Fibroblast of lung (primary cell): ENCODE results near the gene FOS. TPM values are rescaled to one million over a fixed set of nuclear protein-coding genes. Genes with fewer than 3 reads are reported as not detected.
"Not testable (repeated sequence)": the region's sequence is repeated elsewhere in the genome, so short reads cannot be mapped to it uniquely, and the experiment has no call there.

Experiments used
- DNase-seq, 2 donors: peaks; one replicate each; pipeline versions ENCODE4 v3.0.0 to v3.0.0-alpha.2; 2010; ENCODE audit warnings: low read depth in 2 of 2
- H2AFZ ChIP-seq: 2 replicates; pipeline ENCODE4 v1.5.1; 2012; ENCODE audit warnings: low read length, control low read depth, inconsistent platforms
- H3K27ac ChIP-seq: 2 replicates; pipeline ENCODE4 v1.5.1; 2011; ENCODE audit warnings: low read length, control low read depth; ENCODE audit not compliant: insufficient read depth
- H3K27me3 ChIP-seq: 2 replicates; pipeline ENCODE4 v1.5.1; 2011; ENCODE audit warnings: mild to moderate bottlenecking, low read length; ENCODE audit not compliant: control insufficient read depth, insufficient read depth
- H3K36me3 ChIP-seq: 2 replicates; pipeline ENCODE4 v1.5.1; 2011; ENCODE audit warnings: low read length; ENCODE audit not compliant: control insufficient read depth, insufficient read depth
- H3K4me1 ChIP-seq: 2 replicates; pipeline ENCODE4 v1.5.1; 2011; ENCODE audit warnings: low read length; ENCODE audit not compliant: control insufficient read depth, insufficient read depth; ENCODE audit errors: extremely low read depth
- H3K4me2 ChIP-seq: 2 replicates; pipeline ENCODE4 v1.5.1; 2011; ENCODE audit warnings: low read length, control low read depth; ENCODE audit not compliant: insufficient read depth; ENCODE audit errors: extremely low read depth
- H3K4me3 ChIP-seq, 4 experiments: fragments of 200-600 bp in 1 of 4; sonication (generic) in 1 of 4; replicated peaks in 1 of 4; 2 replicates each; pipeline ENCODE4 v1.5.1; 2011 to 2016; ENCODE audit warnings: low read length in 4 of 4, low read depth in 3 of 4, mild to moderate bottlenecking in 3 of 4, control low read depth in 2 of 4, inconsistent platforms in 1 of 4, mixed read lengths in 1 of 4; ENCODE audit not compliant: insufficient read depth in 1 of 4; ENCODE audit errors: control extremely low read depth in 1 of 4
- H3K79me2 ChIP-seq: 2 replicates; pipeline ENCODE4 v1.5.1; 2012; ENCODE audit warnings: mild to moderate bottlenecking, low read length, inconsistent platforms; ENCODE audit not compliant: control insufficient read depth, insufficient read depth
- H3K9ac ChIP-seq: 2 replicates; pipeline ENCODE4 v1.5.1; 2011; ENCODE audit warnings: mild to moderate bottlenecking, low read length, control low read depth; ENCODE audit not compliant: insufficient read depth
- H3K9me3 ChIP-seq: 2 replicates; pipeline ENCODE4 v1.5.1; 2012; ENCODE audit warnings: low read depth, low read length; ENCODE audit not compliant: control insufficient read depth, insufficient read depth
- H4K20me1 ChIP-seq: 2 replicates; pipeline ENCODE4 v1.5.1; 2011; ENCODE audit warnings: low read length; ENCODE audit not compliant: control insufficient read depth, insufficient read depth; ENCODE audit errors: extremely low read depth
- CTCF ChIP-seq, 2 donors: IDR thresholded peaks in 1 of 2; conservative IDR thresholded peaks in 1 of 2; 1 replicate in 1 of 2; 2 replicates in 1 of 2; pipeline ENCODE4 v1.5.1; 2011 to 2012; ENCODE audit warnings: low read length in 2 of 2, control low read depth in 1 of 2, inconsistent platforms in 1 of 2, low read depth in 1 of 2, mild to moderate bottlenecking in 1 of 2
- EZH2 ChIP-seq: IDR thresholded peaks from 2 replicates; pipeline ENCODE4 v1.5.1; 2012; ENCODE audit warnings: low read length, control low read depth, mild to moderate bottlenecking; ENCODE audit errors: missing control alignments
- polyA plus RNA-seq, 2 donors: library from polyadenylated mRNA; depleted of rRNA in 1 of 2; stranded (reverse) in 1 of 2; unstranded in 1 of 2; fragments of >200 nt; gene quantifications; 2 replicates each; pipeline ENCODE4 v1.2.1, GENCODE V29; 2011 to 2012; ENCODE audit warnings: missing spikeins in 1 of 2
- total RNA-seq: library from RNA; depleted of rRNA; stranded (reverse); fragments of >200 nt; gene quantifications from 2 replicates; pipeline ENCODE4 v1.2.1, GENCODE V29; 2014

The FOS gene
- total and polyA plus RNA-seq, 2 donors (not counting 1 experiment from before 2014, with no cell fraction given) = 24.6 to 178 TPM

DNA sequence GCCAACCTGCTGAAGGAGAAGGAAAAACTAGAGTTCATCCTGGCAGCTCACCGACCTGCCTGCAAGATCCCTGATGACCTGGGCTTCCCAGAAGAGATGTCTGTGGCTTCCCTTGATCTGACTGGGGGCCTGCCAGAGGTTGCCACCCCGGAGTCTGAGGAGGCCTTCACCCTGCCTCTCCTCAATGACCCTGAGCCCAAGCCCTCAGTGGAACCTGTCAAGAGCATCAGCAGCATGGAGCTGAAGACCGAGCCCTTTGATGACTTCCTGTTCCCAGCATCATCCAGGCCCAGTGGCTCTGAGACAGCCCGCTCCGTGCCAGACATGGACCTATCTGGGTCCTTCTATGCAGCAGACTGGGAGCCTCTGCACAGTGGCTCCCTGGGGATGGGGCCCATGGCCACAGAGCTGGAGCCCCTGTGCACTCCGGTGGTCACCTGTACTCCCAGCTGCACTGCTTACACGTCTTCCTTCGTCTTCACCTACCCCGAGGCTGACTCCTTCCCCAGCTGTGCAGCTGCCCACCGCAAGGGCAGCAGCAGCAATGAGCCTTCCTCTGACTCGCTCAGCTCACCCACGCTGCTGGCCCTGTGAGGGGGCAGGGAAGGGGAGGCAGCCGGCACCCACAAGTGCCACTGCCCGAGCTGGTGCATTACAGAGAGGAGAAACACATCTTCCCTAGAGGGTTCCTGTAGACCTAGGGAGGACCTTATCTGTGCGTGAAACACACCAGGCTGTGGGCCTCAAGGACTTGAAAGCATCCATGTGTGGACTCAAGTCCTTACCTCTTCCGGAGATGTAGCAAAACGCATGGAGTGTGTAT lies 2.4 kb downstream of the FOS start:
- H3K9ac ChIP-seq = no peak overlapping the region

DNA sequence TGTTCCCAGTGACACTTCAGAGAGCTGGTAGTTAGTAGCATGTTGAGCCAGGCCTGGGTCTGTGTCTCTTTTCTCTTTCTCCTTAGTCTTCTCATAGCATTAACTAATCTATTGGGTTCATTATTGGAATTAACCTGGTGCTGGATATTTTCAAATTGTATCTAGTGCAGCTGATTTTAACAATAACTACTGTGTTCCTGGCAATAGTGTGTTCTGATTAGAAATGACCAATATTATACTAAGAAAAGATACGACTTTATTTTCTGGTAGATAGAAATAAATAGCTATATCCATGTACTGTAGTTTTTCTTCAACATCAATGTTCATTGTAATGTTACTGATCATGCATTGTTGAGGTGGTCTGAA lies 3.0 kb downstream of the FOS start:
- H3K36me3 ChIP-seq = peaks cover 7% of the 10 kb centered on the region
- DNase-seq = no peak
- H3K27me3 ChIP-seq = peaks cover 2% of the 10 kb centered on the region
- no peak overlapping the region for H2AFZ ChIP-seq
- peaks cover 4% of the 10 kb centered on the region for H3K79me2 ChIP-seq
- H3K4me3 ChIP-seq = no peak overlapping the region
- no peak overlapping the region for H3K9ac ChIP-seq
- H4K20me1 ChIP-seq = no peaks in the 10 kb centered on the region
- H3K9me3 ChIP-seq = no peaks in the 10 kb centered on the region
- no peak for TF ChIP-seq CTCF (conservative IDR thresholded peaks at IDR 0.05 in 1 of 2, IDR thresholded peaks at IDR 0.05 in 1 of 2; ENCODE audit: low read depth in 1 of 2, low read length in 2 of 2)
- TF ChIP-seq EZH2 = no peak
- H3K4me2 ChIP-seq = no peak overlapping the region
- H3K27ac ChIP-seq = no peak overlapping the region
- H3K4me1 ChIP-seq = peaks cover 2% of the 10 kb centered on the region

More for the DNA sequence above, 2.4 kb downstream of the FOS start:
- H3K4me1 ChIP-seq = peaks cover 2% of the 10 kb centered on the region
- H3K27me3 ChIP-seq = peaks cover 2% of the 10 kb centered on the region
- TF ChIP-seq EZH2 = no peak
- no peak for TF ChIP-seq CTCF (conservative IDR thresholded peaks at IDR 0.05 in 1 of 2, IDR thresholded peaks at IDR 0.05 in 1 of 2; ENCODE audit: low read depth in 1 of 2, low read length in 2 of 2)
- peaks cover 7% of the 10 kb centered on the region for H3K36me3 ChIP-seq
- H4K20me1 ChIP-seq = no peaks in the 10 kb centered on the region
- H2AFZ ChIP-seq = no peak overlapping the region
- H3K4me3 ChIP-seq = peak overlapping the region in 1 of 4 experiments; percentile 91
- H3K4me2 ChIP-seq = no peak overlapping the region
- H3K79me2 ChIP-seq = peaks cover 4% of the 10 kb centered on the region
- peak; percentile 13 to 41 for DNase-seq
- H3K27ac ChIP-seq = no peak overlapping the region
- no peaks in the 10 kb centered on the region for H3K9me3 ChIP-seq

DNA sequence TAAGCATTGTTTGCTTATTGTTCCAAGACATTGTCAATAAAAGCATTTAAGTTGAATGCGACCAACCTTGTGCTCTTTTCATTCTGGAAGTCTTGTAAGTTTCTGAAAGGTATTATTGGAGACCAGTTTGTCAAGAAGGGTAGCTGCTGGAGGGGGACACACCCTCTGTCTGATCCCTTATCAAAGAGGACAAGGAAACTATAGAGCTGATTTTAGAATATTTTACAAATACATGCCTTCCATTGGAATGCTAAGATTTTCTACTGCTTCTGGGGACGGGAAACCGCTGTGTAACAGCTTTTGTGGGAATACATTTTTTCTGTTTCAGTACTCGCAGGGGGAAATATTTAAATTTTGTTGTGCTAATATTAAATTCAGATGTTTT lies 3.5 kb downstream of the FOS start:
- DNase-seq = peak; percentile 15 to 56
- TF ChIP-seq EZH2 = no peak
- Histone ChIP-seq H3K4me3 (no peak overlapping the region), H2AFZ (no peak overlapping the region), H3K27me3 (peaks cover 2% of the 10 kb centered on the region), H3K27ac (no peak overlapping the region), H3K4me2 (no peak overlapping the region), H4K20me1 (no peaks in the 10 kb centered on the region), H3K9ac (no peak overlapping the region), H3K79me2 (peaks cover 4% of the 10 kb centered on the region), H3K36me3 (peaks cover 7% of the 10 kb centered on the region), H3K4me1 (peaks cover 2% of the 10 kb centered on the region), H3K9me3 (no peaks in the 10 kb centered on the region)

GRCh38 chr14:75282555-75283161 lies 4.0 kb downstream of the FOS start:
- H3K4me1 ChIP-seq, H3K9me3 ChIP-seq, H2AFZ ChIP-seq, H3K9ac ChIP-seq, H3K4me2 ChIP-seq, H3K79me2 ChIP-seq, H3K27ac ChIP-seq, H3K4me3 ChIP-seq, H3K36me3 ChIP-seq, H3K27me3 ChIP-seq, H4K20me1 ChIP-seq: not testable (repeated sequence)
- peak; percentile 16 to 65 for DNase-seq
